ENCODE results near the gene PRR14. TPM values are rescaled to one million over a fixed set of nuclear protein-coding genes. Genes with fewer than 3 reads are reported as not detected.

PRR14 gene
- total and polyA plus RNA-seq, 4 donors = 7.5 to 13.5 (median 8.9) TPM

DNA sequence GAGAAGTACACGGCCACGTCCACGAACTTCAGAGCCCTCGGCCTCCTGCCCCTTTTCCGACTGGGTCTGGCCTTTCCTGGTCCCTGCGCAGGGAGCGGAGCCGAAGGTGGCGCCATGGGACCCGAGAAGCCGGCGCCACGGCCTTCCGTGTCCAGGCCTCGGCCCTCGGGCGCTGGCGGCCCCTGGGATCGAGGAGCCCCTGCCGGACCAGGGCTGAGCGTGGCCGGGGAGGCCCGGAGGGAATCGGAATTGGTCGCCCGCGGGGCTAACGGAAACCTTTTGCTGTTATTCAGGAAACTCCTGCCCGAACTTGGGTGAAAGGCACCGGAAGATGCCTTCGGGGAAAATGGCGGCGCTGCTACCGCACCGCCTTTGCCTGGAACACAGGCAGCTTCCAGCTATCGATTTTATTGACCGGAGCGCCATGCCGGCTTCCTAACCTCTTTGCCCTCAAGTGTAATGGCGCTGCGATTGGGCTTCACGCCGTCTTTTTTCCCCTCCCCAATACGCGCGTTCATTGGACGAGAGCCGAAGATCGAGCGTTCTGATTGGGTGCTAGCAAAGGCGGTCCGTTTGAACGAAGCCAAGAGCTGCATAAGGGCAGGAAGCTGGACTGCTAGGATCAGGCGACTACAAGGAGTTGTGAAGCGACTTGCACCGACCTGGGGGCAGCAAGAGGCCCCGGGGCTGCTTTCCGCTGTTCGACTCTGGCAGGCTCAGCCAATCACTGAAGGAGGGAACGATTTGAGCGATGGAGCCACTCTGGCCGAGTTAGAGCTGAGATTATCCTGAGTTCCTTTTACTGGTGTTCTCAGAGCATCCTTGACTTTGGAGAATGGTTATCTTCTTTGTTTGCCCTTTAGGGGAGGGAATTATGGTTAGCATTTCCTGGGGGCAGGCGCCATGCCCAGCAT lies 40.6 kb upstream of the PRR14 start, which contains the start of gene ZNF689 (continued):
- TF ChIP-seq, protein P1, sequence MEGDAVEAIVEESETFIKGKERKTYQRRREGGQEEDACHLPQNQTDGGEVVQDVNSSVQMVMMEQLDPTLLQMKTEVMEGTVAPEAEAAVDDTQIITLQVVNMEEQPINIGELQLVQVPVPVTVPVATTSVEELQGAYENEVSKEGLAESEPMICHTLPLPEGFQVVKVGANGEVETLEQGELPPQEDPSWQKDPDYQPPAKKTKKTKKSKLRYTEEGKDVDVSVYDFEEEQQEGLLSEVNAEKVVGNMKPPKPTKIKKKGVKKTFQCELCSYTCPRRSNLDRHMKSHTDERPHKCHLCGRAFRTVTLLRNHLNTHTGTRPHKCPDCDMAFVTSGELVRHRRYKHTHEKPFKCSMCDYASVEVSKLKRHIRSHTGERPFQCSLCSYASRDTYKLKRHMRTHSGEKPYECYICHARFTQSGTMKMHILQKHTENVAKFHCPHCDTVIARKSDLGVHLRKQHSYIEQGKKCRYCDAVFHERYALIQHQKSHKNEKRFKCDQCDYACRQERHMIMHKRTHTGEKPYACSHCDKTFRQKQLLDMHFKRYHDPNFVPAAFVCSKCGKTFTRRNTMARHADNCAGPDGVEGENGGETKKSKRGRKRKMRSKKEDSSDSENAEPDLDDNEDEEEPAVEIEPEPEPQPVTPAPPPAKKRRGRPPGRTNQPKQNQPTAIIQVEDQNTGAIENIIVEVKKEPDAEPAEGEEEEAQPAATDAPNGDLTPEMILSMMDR (IDR thresholded peaks at IDR 0.05; ENCODE audit: low read depth, low read length, missing input control) = no peak
- TF ChIP-seq REST (IDR thresholded peaks at IDR 0.05) (peak; percentile 84), GABPA (IDR thresholded peaks at IDR 0.05 in 1 of 2, conservative IDR thresholded peaks at IDR 0.05 in 1 of 2) (peak in 1 of 2 donors; percentile 63), TAF1 (conservative IDR thresholded peaks at IDR 0.05) (peak; percentile 71), FOXA1 (IDR thresholded peaks at IDR 0.05) (no peak)

- H3K4me3 ChIP-seq (ENCODE audit: low read depth in 1 of 3, low read length in 3 of 3) = no peak overlapping the region
- no peaks in the 10 kb centered on the region for H3K27me3 ChIP-seq (ENCODE audit: control insufficient read depth in 4 of 4, insufficient read depth in 4 of 4, low read length in 3 of 4)
- no peaks in the 10 kb centered on the region for H3K9me3 ChIP-seq (ENCODE audit: control insufficient read depth in 4 of 4, low read length in 3 of 4)
- H3K4me1 ChIP-seq (ENCODE audit: control insufficient read depth in 4 of 4, insufficient read depth in 4 of 4, low read length in 3 of 4) = peaks cover 0 to 6% (median 3%) of the 10 kb centered on the region in 4 donors
- H3K9ac ChIP-seq (ENCODE audit: low read depth in 1 of 2, low read length in 2 of 2) = no peak overlapping the region
- TF ChIP-seq FOXA1 (IDR thresholded peaks at IDR 0.05) (no peak), RAD21 (IDR thresholded peaks at IDR 0.05) (peak; percentile 54 to 78)
- TF ChIP-seq, protein P1 (IDR thresholded peaks at IDR 0.05; ENCODE audit: low read depth, low read length, missing input control) = peak; percentile 54
- H3K27ac ChIP-seq (ENCODE audit: low read depth in 1 of 2, low read length in 2 of 2) = no peak overlapping the region
- DNase-seq (ENCODE audit: low spot score) = peak; percentile 64
- 59% methylated on average over 12 of the region's 12 CpGs for WGBS
- H3K36me3 ChIP-seq (ENCODE audit: control insufficient read depth in 4 of 4, insufficient read depth in 3 of 4, low read depth in 1 of 4, low read length in 3 of 4) = no peaks in the 10 kb centered on the region
Observed at GRCh38 chr16:30615358-30616091, 35.2 kb upstream of the PRR14 start.

DNA sequence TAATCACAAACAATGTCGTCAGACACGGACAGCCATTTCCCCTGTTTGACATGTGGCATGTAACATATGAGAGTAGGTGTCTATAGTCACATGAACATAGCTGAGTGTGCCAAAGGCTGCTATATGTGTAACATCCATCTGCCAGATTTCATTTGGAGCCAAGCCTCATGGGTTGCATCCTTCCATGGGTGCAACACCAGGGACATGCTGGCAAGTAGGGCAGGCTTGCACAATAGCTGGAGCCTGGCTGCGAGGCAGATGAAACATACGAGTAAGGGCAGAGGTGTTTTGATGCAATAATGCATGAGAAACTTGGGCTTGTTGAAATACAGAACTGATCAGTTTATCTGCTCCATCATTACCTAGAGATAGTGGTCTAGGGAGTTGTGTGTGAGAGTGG lies 31.6 kb upstream of the PRR14 start:
- Histone ChIP-seq H3K36me3 (ENCODE audit: control insufficient read depth in 4 of 4, insufficient read depth in 3 of 4, low read depth in 1 of 4, low read length in 3 of 4) (no peaks in the 10 kb centered on the region), H3K9ac (ENCODE audit: low read depth in 1 of 2, low read length in 2 of 2) (no peak overlapping the region), H3K4me3 (ENCODE audit: low read depth in 1 of 3, low read length in 3 of 3) (no peak overlapping the region), H3K4me1 (ENCODE audit: control insufficient read depth in 4 of 4, insufficient read depth in 4 of 4, low read length in 3 of 4) (peaks cover 2 to 25% (median 20%) of the 10 kb centered on the region in 4 donors), H3K9me3 (ENCODE audit: control insufficient read depth in 4 of 4, low read length in 3 of 4) (no peaks in the 10 kb centered on the region), H3K27ac (ENCODE audit: low read depth in 1 of 2, low read length in 2 of 2) (peak overlapping the region in 1 of 2 donors; percentile 68), H3K27me3 (ENCODE audit: control insufficient read depth in 4 of 4, insufficient read depth in 4 of 4, low read length in 3 of 4) (no peaks in the 10 kb centered on the region)
- WGBS = 63% methylated on average over 4 of the region's 4 CpGs
- no peak for DNase-seq (ENCODE audit: low spot score)
- TF ChIP-seq, protein P2, sequence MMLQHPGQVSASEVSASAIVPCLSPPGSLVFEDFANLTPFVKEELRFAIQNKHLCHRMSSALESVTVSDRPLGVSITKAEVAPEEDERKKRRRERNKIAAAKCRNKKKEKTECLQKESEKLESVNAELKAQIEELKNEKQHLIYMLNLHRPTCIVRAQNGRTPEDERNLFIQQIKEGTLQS (IDR thresholded peaks at IDR 0.05) = peak; percentile 76
- TF ChIP-seq RAD21 (IDR thresholded peaks at IDR 0.05) = peak; percentile 18 to 56
- peak in 1 of 2 donors; percentile 36 for TF ChIP-seq GABPA (IDR thresholded peaks at IDR 0.05 in 1 of 2, conservative IDR thresholded peaks at IDR 0.05 in 1 of 2)
- peak; percentile 73 for TF ChIP-seq SP1 (IDR thresholded peaks at IDR 0.05)
- TF ChIP-seq HNF4A (conservative IDR thresholded peaks at IDR 0.05) = peak; percentile 66 to 78
- TF ChIP-seq FOXA2 (IDR thresholded peaks at IDR 0.05) = peak; percentile 45
- TF ChIP-seq FOXA1 (IDR thresholded peaks at IDR 0.05) = no peak
- no peak for TF ChIP-seq HNF4G (IDR thresholded peaks at IDR 0.05)
- TF ChIP-seq RXRA (IDR thresholded peaks at IDR 0.05) = peak; percentile 72 to 73
- TF ChIP-seq JUND (IDR thresholded peaks at IDR 0.05) = peak in 1 of 2 donors; percentile 47
- TF ChIP-seq MAX (IDR thresholded peaks at IDR 0.05) = peak; percentile 66
- TF ChIP-seq EGR1 (IDR thresholded peaks at IDR 0.05; ENCODE audit: low read depth in 2 of 2) = no peak
- peak; percentile 77 for TF ChIP-seq YY1 (IDR thresholded peaks at IDR 0.05)
